HepG2 (cell line): ENCODE results near the gene CHFR. TPM values are rescaled to one million over a fixed set of nuclear protein-coding genes. Genes with fewer than 3 reads are reported as not detected.

Experiments used
- FOXP1 ChIP-seq, 2 experiments: fragments of 450-650 bp in 1 of 2; IDR thresholded peaks; 2 replicates each; pipeline ENCODE4 v1.6.1; 2017 to 2018; ENCODE audit warnings: antibody characterized with exemption in 1 of 2
- GPN1 ChIP-seq: sonication (generic); formaldehyde crosslinking; IDR thresholded peaks from 2 replicates; pipeline ENCODE4 v1.5.1; 2020; ENCODE audit warnings: missing genetic modification reagents, borderline replicate concordance
- KLF6 ChIP-seq: IDR thresholded peaks from 2 replicates; pipeline ENCODE4 v1.8.0; 2016; ENCODE audit warnings: missing biosample characterization, missing genetic modification reagents
- RXRB ChIP-seq: IDR thresholded peaks from 2 replicates; pipeline ENCODE4 v1.6.1; 2016; ENCODE audit warnings: borderline replicate concordance, missing genetic modification reagents, missing compliant biosample characterization
- SNAI1 ChIP-seq: sonication (generic); formaldehyde crosslinking; IDR thresholded peaks from 2 replicates; pipeline ENCODE4 v1.5.0; 2020; ENCODE audit warnings: mild to moderate bottlenecking, missing genetic modification reagents, borderline replicate concordance
- SYNCRIP ChIP-seq: fragments of 200-400 bp; formaldehyde crosslinking; IDR thresholded peaks from 2 replicates; pipeline ENCODE4 v1.6.1; 2018; ENCODE audit warnings: mild to moderate bottlenecking, low read depth, low read length; ENCODE audit not compliant: insufficient read depth
- TAF15 ChIP-seq: fragments of 200-400 bp; formaldehyde crosslinking; IDR thresholded peaks from one replicate; pipeline ENCODE4 v1.6.1; 2018; ENCODE audit warnings: mild to moderate bottlenecking, low read depth, low read length; ENCODE audit not compliant: poor library complexity, severe bottlenecking
- ZBTB20 ChIP-seq: sonication (generic); formaldehyde crosslinking; IDR thresholded peaks from 2 replicates; pipeline ENCODE4 v1.8.1; 2023; ENCODE audit warnings: missing genetic modification reagents, low read depth, mild to moderate bottlenecking, borderline replicate concordance
- ZNF180 ChIP-seq: sonication (generic); formaldehyde crosslinking; IDR thresholded peaks from 2 replicates; pipeline ENCODE4 v1.4.0; 2020; ENCODE audit warnings: low read depth, missing genetic modification reagents, borderline replicate concordance
- ZNF367 ChIP-seq: sonication (generic); formaldehyde crosslinking; IDR thresholded peaks from 2 replicates; pipeline ENCODE4 v1.4.0; 2020; ENCODE audit warnings: missing genetic modification reagents, borderline replicate concordance
- ZNF446 ChIP-seq: sonication (generic); formaldehyde crosslinking; IDR thresholded peaks from 2 replicates; pipeline ENCODE4 v1.5.0; 2020; ENCODE audit warnings: mild to moderate bottlenecking, missing genetic modification reagents
- polyA plus RNA-seq, 8 experiments: library from polyadenylated mRNA; depleted of rRNA in 3 of 8; stranded (reverse) in 7 of 8; unstranded in 1 of 8; fragments of >200 nt; fragmentation: Illumina TruSeq in 4 of 8; extraction: Trizol in 4 of 8; gene quantifications; 2 replicates each; pipeline versions ENCODE4 v1.2.1 to v1.2.3, GENCODE V29; 2011 to 2016; ENCODE audit warnings: low read depth in 4 of 8, missing spikeins in 1 of 8, mixed read lengths in 1 of 8; ENCODE audit not compliant: insufficient read depth in 1 of 8
- total RNA-seq, 5 experiments: library from RNA; depleted of rRNA; stranded (reverse); fragments of >200 nt; fragmentation: Illumina TruSeq; extraction: Trizol; gene quantifications; 2 replicates each; pipeline ENCODE4 v1.2.3, GENCODE V29; 2016; ENCODE audit warnings: low read depth in 1 of 5
- TF ChIP-seq, protein P1 (sequence below): sonication (generic); formaldehyde crosslinking; IDR thresholded peaks from 2 replicates; pipeline ENCODE4 v1.9.0; 2022; ENCODE audit warnings: low read depth, missing genetic modification reagents
- TF ChIP-seq, protein P2 (sequence below): sonication (generic); formaldehyde crosslinking; IDR thresholded peaks from 2 replicates; pipeline ENCODE4 v1.4.0; 2020; ENCODE audit warnings: mild to moderate bottlenecking, missing genetic modification reagents
- TF ChIP-seq, protein P3 (sequence below): sonication (generic); formaldehyde crosslinking; conservative IDR thresholded peaks from 2 replicates; pipeline ENCODE4 v1.8.1; 2023; ENCODE audit warnings: missing genetic modification reagents
- TF ChIP-seq, protein P4 (sequence below): sonication (generic); formaldehyde crosslinking; IDR thresholded peaks from 2 replicates; pipeline ENCODE4 v1.8.0; 2023; ENCODE audit warnings: mild to moderate bottlenecking, missing genetic modification reagents
- TF ChIP-seq, protein P5 (sequence below): sonication (generic); formaldehyde crosslinking; IDR thresholded peaks from 2 replicates; pipeline ENCODE4 v1.5.1; 2020; ENCODE audit warnings: missing genetic modification reagents, mild to moderate bottlenecking, borderline replicate concordance
- TF ChIP-seq, protein P6 (sequence below): sonication (generic); formaldehyde crosslinking; IDR thresholded peaks from 2 replicates; pipeline ENCODE4 v1.4.0; 2020; ENCODE audit warnings: missing genetic modification reagents
- TF ChIP-seq, protein P7 (sequence below): sonication (generic); formaldehyde crosslinking; IDR thresholded peaks from 2 replicates; pipeline ENCODE4 v1.4.0; 2020; ENCODE audit warnings: missing genetic modification reagents

Gene CHFR
- total and polyA plus RNA-seq, 2 of the 13 experiments (the other 11 are each of a cell fraction or from before 2014, with no cell fraction given): 21.4 to 21.5 TPM

DNA sequence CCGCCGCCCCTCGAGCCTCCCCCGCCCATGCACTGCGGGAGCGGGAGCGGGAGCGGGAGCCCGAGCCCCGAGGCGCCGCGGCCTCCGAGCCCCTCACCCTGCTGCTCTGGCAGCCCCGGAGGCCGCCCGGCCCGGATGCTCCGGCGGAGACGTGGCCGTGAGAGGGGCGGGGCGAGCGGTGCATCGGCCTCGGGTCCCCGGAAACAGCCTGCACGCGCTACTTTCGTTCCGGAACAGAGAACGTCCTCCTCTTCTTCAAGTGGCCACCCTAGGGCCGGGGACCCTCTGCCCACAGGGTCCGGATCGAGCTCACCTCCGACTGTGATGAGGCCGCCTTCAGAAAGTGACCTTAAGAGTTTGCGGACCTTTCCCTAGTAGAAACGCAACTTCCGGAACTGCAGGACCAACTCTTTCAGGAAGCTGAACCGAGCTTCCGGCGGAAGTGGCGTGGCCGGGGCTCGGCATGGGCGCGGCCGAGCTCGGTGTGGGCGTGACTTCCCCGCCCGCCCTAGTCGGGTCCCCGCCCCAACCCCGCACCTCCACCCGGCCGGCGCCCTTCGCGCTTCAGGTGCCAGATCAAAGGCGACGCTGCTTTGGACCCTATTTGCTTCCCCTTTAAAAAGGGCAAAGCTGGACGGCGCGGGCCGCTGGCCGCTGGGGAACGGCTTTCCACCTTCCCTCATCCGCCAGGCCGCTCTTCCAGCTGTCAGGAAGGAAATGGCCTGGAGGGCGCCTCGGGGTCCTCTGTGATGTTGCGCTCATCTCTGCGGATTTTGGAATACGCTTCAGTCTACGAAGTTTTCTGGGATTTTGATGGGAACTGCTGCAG is 58.5 kb downstream of the CHFR start, which contains the start of gene GOLGA3 (continued):
- TF ChIP-seq, protein P1, sequence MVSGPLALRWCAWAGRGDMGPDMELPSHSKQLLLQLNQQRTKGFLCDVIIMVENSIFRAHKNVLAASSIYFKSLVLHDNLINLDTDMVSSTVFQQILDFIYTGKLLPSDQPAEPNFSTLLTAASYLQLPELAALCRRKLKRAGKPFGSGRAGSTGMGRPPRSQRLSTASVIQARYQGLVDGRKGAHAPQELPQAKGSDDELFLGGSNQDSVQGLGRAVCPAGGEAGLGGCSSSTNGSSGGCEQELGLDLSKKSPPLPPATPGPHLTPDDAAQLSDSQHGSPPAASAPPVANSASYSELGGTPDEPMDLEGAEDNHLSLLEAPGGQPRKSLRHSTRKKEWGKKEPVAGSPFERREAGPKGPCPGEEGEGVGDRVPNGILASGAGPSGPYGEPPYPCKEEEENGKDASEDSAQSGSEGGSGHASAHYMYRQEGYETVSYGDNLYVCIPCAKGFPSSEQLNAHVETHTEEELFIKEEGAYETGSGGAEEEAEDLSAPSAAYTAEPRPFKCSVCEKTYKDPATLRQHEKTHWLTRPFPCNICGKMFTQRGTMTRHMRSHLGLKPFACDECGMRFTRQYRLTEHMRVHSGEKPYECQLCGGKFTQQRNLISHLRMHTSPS (CRISPR knock-in tag): no peak
- TF ChIP-seq, protein P2, sequence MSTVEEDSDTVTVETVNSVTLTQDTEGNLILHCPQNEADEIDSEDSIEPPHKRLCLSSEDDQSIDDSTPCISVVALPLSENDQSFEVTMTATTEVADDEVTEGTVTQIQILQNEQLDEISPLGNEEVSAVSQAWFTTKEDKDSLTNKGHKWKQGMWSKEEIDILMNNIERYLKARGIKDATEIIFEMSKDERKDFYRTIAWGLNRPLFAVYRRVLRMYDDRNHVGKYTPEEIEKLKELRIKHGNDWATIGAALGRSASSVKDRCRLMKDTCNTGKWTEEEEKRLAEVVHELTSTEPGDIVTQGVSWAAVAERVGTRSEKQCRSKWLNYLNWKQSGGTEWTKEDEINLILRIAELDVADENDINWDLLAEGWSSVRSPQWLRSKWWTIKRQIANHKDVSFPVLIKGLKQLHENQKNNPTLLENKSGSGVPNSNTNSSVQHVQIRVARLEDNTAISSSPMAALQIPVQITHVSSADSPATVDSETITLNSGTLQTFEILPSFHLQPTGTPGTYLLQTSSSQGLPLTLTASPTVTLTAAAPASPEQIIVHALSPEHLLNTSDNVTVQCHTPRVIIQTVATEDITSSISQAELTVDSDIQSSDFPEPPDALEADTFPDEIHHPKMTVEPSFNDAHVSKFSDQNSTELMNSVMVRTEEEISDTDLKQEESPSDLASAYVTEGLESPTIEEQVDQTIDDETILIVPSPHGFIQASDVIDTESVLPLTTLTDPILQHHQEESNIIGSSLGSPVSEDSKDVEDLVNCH (CRISPR knock-in tag): no peak
- TF ChIP-seq, protein P3, sequence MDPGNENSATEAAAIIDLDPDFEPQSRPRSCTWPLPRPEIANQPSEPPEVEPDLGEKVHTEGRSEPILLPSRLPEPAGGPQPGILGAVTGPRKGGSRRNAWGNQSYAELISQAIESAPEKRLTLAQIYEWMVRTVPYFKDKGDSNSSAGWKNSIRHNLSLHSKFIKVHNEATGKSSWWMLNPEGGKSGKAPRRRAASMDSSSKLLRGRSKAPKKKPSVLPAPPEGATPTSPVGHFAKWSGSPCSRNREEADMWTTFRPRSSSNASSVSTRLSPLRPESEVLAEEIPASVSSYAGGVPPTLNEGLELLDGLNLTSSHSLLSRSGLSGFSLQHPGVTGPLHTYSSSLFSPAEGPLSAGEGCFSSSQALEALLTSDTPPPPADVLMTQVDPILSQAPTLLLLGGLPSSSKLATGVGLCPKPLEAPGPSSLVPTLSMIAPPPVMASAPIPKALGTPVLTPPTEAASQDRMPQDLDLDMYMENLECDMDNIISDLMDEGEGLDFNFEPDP (CRISPR knock-in tag): no peak
- TF ChIP-seq, protein P4, sequence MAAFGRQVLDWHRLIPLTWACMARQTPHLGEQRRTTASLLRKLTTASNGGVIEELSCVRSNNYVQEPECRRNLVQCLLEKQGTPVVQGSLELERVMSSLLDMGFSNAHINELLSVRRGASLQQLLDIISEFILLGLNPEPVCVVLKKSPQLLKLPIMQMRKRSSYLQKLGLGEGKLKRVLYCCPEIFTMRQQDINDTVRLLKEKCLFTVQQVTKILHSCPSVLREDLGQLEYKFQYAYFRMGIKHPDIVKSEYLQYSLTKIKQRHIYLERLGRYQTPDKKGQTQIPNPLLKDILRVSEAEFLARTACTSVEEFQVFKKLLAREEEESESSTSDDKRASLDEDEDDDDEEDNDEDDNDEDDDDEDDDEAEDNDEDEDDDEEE (CRISPR knock-in tag): no peak
- TF ChIP-seq ZBTB20 (CRISPR knock-in tag): no peak
- no peak for TF ChIP-seq ZNF367 (CRISPR knock-in tag)
- no peak for TF ChIP-seq FOXP1 (IDR thresholded peaks at IDR 0.05)
- TF ChIP-seq FOXP1 (CRISPR knock-in tag; IDR thresholded peaks at IDR 0.05): no peak
- TF ChIP-seq, protein P5, sequence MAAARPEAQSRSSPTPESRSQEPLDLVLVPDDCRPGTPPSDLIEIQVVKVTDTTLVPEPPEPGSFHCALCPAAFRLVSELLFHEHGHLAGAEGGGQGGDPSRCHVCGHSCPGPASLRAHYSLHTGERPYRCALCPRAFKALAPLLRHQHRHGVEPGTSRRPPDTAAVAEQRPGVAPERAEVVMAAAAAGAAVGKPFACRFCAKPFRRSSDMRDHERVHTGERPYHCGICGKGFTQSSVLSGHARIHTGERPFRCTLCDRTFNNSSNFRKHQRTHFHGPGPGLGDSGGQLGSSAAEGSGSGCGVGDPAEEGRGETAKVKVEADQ (CRISPR knock-in tag): no peak
- TF ChIP-seq, protein P6, sequence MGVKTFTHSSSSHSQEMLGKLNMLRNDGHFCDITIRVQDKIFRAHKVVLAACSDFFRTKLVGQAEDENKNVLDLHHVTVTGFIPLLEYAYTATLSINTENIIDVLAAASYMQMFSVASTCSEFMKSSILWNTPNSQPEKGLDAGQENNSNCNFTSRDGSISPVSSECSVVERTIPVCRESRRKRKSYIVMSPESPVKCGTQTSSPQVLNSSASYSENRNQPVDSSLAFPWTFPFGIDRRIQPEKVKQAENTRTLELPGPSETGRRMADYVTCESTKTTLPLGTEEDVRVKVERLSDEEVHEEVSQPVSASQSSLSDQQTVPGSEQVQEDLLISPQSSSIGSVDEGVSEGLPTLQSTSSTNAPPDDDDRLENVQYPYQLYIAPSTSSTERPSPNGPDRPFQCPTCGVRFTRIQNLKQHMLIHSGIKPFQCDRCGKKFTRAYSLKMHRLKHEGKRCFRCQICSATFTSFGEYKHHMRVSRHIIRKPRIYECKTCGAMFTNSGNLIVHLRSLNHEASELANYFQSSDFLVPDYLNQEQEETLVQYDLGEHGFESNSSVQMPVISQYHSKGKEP (CRISPR knock-in tag): no peak
- TF ChIP-seq KLF6 (CRISPR knock-in tag): peak; percentile 77; the same call in 1 of the 2 replicates
- peak; percentile 59 for TF ChIP-seq RXRB (CRISPR knock-in tag)
- no peak for TF ChIP-seq ZNF180 (CRISPR knock-in tag)
- TF ChIP-seq, protein P7, sequence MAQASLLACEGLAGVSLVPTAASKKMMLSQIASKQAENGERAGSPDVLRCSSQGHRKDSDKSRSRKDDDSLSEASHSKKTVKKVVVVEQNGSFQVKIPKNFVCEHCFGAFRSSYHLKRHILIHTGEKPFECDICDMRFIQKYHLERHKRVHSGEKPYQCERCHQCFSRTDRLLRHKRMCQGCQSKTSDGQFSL: no peak
- TF ChIP-seq GPN1 (CRISPR knock-in tag): no peak
- TF ChIP-seq SYNCRIP: no peak
- no peak for TF ChIP-seq ZNF446 (CRISPR knock-in tag)
- no peak for TF ChIP-seq TAF15
- no peak for TF ChIP-seq SNAI1 (CRISPR knock-in tag)
